ENCODE results near the gene NUP210.

Gene NUP210

DNA sequence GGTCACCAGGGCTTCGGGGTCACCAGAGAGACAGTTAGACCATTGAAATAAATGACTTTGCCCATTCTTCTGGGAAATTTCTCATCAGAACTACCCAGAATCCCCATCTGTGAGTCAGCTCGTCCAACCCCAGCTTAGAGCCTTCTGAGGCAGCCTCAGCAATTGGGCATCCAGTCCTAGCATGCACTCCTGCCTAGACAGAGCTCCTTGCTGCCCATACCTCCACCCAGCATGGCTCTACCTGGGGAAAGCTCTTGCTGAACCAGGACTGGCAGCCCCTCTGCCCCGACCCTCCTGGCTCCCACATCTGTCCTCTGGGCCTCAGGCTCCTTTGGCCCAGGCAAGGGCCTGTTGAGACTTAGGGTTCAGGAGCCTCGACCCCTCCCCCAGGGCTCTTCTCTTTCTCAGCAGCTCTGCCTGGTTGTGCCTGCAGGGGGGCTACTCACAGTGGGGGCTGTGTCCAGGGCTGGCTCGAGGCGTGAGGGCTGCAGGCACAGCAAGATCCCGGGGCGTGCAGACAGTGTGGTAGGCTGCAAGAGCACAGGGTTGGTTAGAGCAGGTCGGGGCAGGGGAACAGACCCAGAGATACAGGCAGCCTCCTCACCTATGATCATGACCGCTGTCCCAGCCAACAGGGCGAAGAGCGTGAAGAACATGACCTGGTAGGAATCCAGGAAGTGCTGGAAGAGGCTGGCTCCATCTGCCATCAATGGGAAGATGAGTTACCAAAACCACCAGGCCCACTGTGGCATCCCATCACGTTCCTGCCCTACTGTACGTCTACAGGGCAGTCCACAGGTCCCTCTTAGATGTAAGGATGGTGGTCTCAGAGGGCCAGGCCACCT lies 101.3 kb downstream of the NUP210 start:
- DNase-seq: no peak

DNA sequence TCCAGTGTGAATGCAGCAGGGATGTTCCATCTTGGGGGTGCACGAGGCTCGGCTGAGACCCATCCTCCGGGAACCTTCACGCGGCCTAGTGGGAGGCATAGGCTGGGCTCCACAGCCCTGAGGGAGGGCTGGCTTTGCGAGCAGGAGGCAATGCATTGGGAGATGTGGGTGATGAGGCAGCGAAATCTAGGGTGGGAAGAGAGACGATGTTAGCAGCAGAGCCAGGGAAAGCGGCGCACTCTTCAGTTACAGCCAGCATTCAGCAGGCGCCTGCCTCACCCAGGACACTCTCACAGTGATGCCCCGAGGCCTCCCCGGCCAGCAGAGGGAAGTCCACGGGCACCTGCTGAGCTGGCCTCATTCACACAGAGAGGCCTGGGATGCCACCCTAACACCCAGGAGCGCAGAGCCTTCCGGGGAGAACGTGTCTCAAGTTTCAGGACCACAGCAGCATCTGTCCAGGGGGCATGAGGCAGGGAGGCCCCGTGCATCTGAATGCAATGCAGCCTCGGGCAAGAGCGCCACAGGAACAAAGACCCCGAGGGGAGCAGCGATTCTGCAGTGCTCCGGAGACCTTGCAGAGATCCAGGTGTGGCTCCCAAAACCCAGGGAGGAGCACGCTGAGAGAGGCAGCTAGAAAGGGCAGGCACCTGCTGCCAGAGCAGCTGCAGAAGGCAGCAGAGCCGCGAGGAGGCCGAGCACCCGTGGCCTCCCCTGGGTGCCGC lies 102.4 kb downstream of the NUP210 start:
- DNase-seq: no peak

DNA sequence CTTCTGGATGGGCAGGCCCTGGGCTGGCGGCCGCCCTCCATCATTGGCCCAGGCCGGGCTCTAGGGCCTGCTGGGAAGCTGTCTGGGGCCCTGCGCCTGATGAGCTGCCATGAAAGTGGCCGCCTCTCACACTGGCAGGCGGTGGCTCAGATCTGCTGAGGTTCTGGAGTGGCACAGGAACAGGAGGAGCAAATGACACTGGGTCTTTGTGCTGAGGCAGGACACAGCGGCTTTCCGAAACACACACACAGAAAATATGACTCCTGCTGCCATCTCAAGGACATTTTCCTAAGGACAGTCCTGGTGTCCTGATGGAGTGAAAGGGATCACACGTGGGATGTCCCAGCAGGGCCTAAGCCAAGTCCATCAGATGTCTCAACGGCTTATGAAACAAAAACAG lies 103.5 kb downstream of the NUP210 start:
- no peak for DNase-seq

DNA sequence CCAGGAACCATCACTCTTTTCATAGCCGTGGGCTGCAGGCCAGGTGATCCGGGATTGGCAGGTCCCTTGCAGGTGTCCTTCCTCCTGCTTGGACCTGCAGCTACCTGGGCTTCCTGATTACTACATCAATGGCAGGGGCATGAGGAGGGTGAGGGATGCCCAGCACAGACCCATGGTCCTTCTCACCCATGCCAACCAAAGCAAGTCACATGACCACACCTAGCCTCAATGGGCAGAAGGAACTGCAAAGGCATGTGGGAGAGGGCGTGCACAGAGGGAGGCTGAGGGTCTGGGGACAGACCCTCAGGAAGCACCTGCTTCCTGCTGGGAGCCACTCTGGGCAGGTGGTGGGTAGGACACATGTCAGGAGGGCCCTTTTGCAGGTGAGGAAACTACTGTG lies 105.2 kb downstream of the NUP210 start:
- no peak for DNase-seq

DNA sequence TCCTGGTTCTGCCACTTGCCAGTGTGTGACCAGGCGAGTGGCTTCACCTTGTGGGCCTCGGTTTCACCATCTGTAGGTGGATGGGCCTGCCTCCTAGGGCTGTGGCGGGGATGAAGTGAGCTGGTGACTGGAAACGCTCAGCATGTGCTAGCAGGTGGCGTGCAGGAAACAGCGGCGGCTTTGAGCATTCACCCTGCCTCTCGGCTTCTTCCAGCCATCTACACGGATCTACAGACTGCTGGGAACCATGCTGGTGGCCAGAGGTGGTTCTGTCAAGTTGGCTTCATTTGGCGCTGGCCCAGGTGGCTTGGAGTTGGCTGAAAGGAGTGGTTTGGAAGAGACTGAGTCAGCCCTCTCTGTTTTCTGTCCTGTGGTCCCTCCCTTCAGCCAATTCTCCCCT lies 106.3 kb downstream of the NUP210 start:
- no peak for DNase-seq

DNA sequence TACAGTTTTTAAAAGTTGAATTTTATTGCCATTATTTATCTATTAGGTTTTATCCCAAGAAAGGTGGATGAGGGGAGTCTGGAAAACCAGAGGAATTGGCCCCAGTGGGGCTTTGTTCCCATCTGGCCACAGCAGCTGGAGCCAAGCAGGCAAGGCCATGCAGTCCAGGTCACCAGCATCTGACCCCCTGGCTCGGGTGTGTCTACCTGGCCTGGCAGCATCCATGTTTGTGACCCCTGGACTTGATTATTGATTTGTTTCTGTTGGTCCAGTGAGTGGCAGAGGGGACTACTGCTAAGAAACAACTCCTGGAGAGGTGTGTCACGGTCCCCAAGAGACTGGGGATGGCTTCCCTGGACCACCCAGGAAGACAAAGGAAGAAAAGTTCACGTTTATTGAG lies 111.1 kb downstream of the NUP210 start:
- no peak for DNase-seq

DNA sequence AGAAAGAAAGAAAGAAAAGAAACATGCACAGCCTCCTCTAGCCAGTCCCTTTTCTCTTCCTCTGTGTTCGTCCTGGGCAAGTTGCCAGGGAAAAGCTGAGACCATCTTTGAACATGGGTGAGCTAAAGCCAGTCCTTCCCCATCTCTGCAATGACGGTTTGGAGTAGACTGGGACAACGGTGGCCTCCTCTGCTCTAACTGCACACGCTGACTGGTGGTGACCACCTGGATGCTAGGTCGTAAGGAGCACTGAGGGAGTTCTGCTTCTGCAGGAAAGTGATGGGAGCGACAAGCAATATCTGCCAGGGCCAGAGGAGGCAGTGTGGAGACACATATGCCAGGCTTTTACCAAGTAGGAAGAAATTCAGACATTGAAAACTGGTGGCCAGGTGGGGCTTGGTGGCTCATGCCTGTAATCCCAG lies 111.7 kb downstream of the NUP210 start:
- peak; percentile 46 for DNase-seq

DNA sequence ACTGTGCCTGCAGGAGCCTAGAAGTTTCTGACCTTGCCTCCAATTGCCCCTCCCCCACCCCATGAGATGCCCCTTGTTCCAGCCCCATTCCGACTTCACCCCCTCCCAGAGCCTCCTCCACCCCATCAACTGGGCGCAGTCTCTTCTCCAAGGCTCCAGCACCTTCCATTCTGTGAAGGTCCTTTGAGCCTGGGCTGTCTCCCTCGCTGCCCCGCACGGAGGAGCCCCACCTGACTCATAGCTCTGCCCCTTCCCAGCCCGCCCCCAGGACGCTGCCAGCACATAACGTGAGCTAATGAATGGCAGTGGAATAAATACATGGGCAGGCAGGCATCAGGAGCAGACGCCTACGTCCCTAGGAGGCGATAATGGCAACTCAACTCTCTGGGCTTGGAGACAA lies 113.1 kb downstream of the NUP210 start:
- no peak for DNase-seq

DNA sequence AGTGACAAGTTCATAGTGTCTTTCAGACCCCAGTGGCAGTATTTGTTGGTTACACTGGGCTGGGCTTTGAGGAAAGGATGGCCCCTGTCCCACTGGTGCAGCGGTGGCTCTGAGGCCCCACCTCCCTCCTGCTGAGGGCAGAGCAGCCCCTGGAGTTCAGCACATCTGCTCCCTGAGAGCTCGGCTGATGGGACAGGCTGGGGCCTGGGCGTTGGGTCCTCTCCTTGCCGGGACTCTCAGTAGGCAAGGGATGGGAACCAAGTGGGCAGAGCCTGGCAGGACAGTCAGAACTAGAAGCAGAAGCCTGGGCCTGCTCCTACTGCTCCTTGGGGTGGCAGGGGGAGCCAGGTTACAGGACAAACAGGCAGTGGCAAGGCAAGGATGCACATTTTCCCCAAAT lies 114.5 kb downstream of the NUP210 start:
- no peak for DNase-seq

DNA sequence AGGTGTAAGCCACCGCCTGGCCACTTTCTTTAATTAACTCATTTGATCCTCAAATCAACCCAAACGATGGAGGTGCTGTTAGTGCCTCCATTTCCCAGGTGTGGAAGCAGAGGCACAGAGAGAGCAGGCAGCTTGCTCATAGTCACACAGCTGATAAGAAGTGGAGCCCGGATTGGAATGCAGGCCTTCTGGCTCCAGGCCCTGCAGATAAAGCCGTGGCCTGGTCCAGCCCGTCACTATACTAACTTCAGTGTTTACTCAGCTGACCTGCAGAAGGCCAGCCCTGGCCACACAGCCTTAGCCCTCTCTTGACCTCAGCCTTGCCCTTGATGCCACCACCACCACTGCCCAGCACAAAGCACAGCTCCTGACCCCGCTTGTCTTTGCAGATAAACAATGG lies 116.7 kb downstream of the NUP210 start:
- DNase-seq: no peak

DNA sequence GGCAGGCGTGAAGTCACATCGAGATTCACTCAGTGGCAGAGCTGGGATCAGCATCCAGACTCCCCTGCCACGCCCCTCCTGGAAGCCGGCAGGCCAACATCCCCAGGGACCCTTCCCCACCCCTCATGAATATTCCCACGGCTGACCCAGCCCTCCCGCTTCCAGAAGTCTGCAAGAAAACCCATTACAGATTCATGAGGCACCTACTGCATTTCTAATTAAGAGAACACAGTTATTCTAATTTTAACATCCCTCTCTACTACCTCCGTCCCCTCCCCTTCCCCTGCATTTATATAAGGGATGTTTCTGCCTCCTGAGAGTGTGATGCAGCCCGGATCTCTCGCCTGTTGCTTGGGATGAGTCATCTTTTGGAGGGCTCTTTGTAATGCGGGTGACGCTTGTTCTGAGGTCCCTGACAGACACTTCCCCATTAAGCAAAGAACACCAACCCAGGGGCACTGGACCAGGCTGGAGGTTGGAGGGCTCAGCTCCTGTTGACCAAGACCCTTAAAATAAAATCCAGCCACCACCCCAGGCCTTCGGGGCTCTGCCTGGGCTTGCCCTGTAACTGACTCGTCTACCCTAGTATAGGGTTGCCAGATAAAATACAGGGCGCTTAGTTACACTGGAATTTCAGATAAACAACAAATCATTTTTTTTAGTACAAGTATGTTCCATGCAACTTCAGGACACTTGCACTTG lies 118.7 kb downstream of the NUP210 start:
- DNase-seq: no peak

DNA sequence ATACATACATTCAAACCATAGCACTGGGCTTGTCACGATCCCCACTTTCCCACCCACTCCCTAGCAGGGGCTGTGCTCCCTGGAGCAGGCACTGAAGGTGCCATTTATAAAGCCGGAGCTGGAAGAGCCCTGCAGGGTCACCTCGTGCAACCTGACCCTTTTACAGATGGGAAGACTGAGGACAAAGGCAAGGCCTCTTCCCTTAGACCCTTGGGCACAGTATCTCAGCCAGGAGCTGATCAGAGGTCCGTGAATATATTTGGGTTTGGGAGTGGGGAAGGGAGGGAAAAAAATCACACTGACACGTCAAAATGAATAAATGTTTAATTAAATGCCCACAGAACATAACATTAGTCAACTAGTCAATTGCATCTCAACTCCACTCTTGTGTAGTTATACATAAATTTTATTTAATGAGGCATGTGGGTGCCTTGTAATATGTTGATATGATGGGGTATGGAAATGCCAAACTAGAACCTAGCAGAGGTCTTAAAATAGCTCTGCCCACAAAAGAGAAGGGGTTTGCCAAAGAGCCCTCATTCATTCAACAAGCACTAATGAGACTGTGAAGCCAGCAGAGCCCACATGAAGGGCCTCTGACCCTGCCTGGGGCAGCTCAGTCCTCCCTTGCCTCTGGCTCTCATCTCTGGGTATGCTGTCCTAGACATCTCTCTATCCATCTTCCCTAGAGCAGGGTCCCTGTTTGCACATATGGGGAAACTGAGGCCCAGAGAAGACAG lies 119.4 kb downstream of the NUP210 start:
- no peak for DNase-seq

DNA sequence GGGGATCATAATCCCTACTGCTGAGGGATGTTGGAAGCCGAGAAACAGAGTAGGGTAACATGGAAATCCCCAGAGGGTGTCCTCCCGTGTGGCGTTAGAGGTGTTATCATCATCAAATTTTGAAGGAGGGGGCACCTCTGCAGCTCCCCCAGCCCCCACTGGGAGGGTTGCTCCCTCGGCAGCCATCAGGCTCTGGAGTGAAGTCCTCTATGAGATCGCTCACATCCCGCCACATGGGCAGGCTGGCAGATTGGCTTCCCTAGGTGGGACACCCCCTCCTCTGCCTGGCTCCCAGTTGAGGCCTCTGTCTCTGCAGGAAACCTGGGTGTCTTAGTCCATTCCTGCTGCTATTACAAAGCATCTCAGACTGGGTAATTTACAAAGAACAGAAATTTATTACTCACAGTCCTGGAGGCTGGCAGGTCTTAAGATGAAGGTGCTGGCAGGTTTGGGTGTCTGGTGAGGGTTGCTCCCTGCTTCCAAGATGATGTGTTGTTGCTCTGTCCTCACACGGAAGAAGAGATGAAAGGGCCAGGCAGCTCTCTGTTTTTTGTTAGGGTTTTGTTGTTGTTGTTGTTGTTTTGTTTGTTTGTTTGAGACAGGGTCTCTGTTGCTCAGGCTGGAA lies 120.5 kb downstream of the NUP210 start:
- DNase-seq: no peak

DNA sequence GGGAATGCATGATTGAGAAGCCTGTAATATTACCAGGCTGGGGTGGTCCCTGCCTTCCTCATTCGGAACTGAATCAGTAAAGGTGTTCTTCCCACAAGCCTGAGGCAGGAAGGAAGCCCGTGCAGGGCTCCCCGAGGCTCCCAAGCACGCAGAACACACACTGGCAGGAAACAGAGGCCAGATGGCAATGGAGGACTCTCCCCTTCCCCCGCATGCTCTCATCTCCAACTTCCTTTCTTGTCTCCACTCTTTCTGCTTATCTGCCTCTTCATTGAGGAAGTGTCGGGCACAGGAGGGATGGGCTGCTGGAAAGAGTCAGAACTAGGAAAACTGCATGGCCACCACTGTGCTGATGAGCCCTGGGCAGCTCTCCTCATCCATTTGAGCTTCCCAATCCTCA lies 123.5 kb downstream of the NUP210 start:
- DNase-seq: no peak

DNA sequence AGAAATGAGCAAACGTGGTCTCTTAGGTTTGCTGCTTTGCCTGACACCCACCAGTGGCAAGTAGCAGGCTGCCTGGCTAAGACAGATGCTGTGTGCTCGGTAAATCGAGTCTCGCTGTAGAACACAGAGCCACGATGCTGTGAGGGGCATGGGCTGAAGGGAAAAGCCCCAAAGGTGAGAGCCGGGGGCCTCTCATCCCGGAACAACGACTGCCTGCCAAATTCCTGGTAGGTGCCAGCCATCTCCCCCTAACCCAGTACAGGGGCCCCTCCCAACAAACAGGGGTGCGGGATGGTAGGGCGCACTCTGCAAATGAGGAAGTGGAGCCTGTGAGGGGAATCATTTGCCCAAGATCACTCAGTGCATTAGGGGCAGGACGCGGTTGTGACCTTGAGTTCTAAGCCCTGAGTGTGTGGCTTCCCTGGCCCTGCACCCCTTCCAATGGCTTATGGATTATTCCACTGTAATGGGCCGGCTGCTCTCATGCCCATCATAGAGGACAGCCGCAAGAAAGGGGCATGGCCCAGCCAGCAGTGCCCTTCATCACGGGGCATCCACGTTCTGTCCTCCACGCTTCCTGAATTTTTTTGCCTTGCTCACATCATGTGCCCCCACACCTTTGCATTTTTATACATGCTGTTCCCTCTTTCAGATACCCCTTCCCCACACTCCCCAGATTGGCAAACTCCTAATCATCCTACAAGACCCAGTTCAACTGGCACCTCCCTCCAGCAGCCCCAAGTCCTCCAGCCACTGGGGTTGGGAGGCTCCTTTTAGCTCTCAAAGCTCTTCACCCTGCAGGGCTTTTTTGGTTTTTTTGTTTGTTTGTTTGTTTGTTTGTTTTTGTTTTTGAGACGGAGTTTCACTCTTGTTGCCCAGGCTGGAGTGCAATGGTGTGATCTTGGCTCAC lies 125.4 kb downstream of the NUP210 start:
- DNase-seq: no peak

DNA sequence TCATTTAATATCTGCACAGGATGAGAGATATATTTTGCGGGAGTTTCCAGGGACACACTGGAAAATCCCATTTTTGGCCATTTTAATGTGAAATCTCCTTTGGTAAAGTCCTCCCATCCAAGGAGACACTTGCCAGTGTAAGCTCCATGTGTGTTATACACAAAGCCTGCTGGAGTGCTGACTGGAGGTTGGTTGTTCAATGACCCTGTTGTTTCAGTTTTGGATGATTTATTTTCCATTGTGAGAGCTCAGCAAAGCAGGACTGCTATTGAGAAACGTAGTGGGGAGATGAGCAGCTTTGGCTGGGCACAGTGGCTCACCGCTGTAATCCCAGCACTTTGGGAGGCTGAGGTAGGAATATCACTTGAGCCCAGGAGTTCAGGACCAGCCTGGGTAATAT lies 127.7 kb downstream of the NUP210 start:
- no peak for DNase-seq

DNA sequence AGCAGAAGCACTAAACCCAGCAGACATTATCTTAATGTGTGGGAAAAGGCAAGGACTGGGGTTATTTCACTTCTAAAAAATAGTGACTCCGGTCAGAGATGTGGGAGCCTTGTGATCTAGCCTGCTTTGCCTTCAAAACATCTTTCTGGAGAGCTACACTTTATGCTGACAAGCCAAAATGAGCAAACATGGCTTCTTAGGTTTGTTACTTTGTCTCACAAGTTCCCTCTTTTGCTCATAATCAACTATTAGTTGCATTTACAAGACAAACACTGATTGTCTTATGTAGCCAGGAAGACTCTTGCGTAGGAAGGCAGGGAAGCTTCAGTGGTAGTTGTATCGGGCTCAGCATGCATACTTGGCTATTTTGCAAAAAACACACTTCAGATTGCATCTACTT lies 129.2 kb downstream of the NUP210 start:
- no peak for DNase-seq

DNA sequence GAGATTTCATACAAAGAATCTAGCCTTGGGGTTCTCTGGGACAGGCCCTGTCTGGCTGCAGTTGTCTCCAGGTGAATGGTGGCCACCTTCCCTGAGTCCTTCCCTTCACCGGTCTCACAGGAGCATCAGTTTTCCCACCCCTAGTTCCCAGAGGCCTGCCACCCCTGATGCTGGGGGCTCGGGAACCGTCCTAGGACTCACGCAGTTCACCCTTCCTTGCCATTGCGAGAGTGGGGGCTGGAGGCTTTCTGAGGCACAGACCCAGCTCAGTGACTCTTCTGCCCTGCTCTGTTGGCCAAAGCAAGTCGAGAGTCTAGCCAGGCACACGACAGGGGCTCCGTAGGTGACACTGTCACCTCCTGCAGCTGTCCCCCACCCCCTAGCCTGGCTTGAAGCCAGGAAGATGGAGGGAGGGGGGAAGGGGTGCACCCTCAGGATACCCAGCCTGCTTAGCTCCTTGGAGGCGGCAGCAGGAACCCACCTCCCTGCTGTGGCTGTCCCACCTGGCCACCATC lies 130.3 kb downstream of the NUP210 start:
- no peak for DNase-seq

DNA sequence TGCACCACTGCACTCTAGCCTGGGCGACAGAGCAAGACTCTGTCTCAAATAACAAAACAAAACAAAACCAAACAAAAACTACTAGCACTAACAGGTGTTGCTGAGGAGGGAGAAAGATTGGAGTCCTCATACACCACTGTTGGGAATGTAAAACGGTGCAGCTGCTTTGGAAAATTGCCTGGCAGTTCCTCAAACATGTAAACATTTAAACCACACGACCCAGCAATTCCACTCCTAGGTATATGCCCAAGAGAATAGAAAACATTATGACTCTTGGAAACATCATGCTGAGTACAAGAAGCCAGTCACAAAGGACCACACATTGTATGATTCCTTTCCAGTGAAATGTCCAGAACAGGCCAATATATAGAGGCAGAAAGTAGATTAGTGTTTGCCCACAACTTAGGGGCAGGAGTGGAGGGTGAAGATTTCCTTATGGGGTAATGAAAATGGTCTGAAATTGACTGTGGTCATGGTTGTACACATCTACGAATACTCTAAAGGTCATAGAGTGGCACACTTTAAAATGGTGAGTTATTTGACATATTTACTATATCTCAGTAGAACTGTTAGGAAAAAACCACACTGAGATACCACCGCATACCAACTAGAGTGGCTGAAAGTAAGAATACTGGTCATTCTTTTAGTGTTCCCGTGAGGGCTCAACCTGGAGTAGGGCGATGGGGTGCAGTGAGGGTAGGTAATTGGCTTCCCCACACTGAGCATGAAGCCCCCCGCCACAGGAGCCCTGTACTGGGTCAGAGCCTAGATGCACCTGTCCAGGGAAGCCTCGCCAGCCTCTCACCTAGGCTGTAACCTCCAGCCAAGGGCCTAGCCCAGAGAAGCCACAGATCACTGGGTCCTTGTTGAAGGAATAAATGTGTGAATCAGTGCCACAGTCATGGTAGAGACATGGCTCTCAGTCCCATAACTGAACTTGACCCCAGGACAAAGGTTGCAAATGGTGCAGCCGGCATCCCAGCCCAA lies 131.1 kb downstream of the NUP210 start:
- no peak for DNase-seq

DNA sequence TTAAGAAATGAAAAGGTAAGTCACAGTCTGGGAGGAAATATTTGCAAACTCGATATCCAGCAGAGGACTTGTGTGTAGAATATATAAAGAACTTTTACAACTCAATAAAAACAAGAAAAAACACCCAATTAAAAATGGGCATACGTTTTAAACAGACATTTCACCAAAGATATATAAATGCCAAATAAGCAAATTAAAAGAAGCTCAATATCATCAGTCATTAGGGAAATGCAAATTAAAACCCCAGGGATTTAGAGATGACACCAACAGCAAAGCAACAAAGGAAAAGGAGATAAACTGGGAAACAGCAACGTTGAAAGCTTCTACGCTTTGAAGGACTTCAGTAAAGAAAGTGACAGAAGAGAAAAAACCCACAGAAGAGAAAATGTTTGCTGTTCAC lies 132.3 kb downstream of the NUP210 start:
- DNase-seq: no peak

Data from stimulated activated CD4-positive, alpha-beta T cell treated with anti-CD3 and anti-CD28 coated beads, Interleukin-15, amount 100 ng/mL, for 24 hours (primary cell).